M059J (cell line): ENCODE data around the gene FBXW7. TPM values are rescaled to one million over a fixed set of nuclear protein-coding genes. Genes with fewer than 3 reads are reported as not detected.
A peak's percentile ranks its signal among the peaks of the same experiment; 100 is the strongest.

ENCODE experiments used
- DNase-seq: peaks from one replicate; pipeline ENCODE4 v3.0.0-alpha.2; 2012; ENCODE audit warnings: low read depth
- total RNA-seq: library from RNA; depleted of rRNA; stranded (reverse); fragments of >200 nt; shearing (Covaris generic); gene quantifications from 2 replicates; pipeline ENCODE4 v1.2.3, GENCODE V29; 2014

Gene FBXW7
- total RNA-seq, 1 experiment from 2014 or later = 18.1 TPM

- DNase-seq = no peak
Observed at GRCh38 chr4:152471251-152471792, 64.6 kb downstream of the FBXW7 start.

- no peak for DNase-seq
Observed at GRCh38 chr4:152468408-152468807, 67.5 kb downstream of the FBXW7 start.

GRCh38 chr4:152467101-152467500 is 68.8 kb downstream of the FBXW7 start:
- no peak for DNase-seq

- DNase-seq = no peak
Observed at GRCh38 chr4:152464030-152464823, 71.7 kb downstream of the FBXW7 start.

- no peak for DNase-seq
Observed at GRCh38 chr4:152463562-152463961, 72.3 kb downstream of the FBXW7 start.

GRCh38 chr4:152462695-152463094 is 73.2 kb downstream of the FBXW7 start:
- no peak for DNase-seq

GRCh38 chr4:152462047-152462446 is 73.8 kb downstream of the FBXW7 start:
- DNase-seq = no peak

- peak; percentile 39 for DNase-seq
Observed at GRCh38 chr4:152460488-152460887, 75.4 kb downstream of the FBXW7 start.

GRCh38 chr4:152459326-152459725 is 76.6 kb downstream of the FBXW7 start:
- DNase-seq = no peak

GRCh38 chr4:152458801-152459302 is 77.0 kb downstream of the FBXW7 start:
- peak; percentile 7 for DNase-seq

GRCh38 chr4:152456609-152457008 is 79.3 kb downstream of the FBXW7 start:
- DNase-seq = no peak

- DNase-seq = no peak
Observed at GRCh38 chr4:152455311-152455710, 80.6 kb downstream of the FBXW7 start.

- DNase-seq = peak; percentile 11
Observed at GRCh38 chr4:152454398-152455011, 81.4 kb downstream of the FBXW7 start.

GRCh38 chr4:152451496-152451895 is 84.4 kb downstream of the FBXW7 start:
- DNase-seq = no peak

- DNase-seq = no peak
Observed at GRCh38 chr4:152448854-152449253, 87.0 kb downstream of the FBXW7 start.

GRCh38 chr4:152448038-152448707 is 87.7 kb downstream of the FBXW7 start:
- DNase-seq = no peak

- no peak for DNase-seq
Observed at GRCh38 chr4:152443859-152444258, 92.0 kb downstream of the FBXW7 start.

GRCh38 chr4:152437561-152437960 is 98.3 kb downstream of the FBXW7 start:
- DNase-seq = no peak

- no peak for DNase-seq
Observed at GRCh38 chr4:152436384-152436783, 99.5 kb downstream of the FBXW7 start.

GRCh38 chr4:152434011-152434410 is 101.9 kb downstream of the FBXW7 start:
- no peak for DNase-seq

- DNase-seq = no peak
Observed at GRCh38 chr4:152431784-152432183, 104.1 kb downstream of the FBXW7 start.

- no peak for DNase-seq
Observed at GRCh38 chr4:152431291-152431690, 104.6 kb downstream of the FBXW7 start.
